Endothelial cell of umbilical vein (primary cell): Measurements from ENCODE around the gene TRAPPC3L. TPM values are rescaled to one million over a fixed set of nuclear protein-coding genes. Genes with fewer than 3 reads are reported as not detected.

Source experiments
- BruUV-seq: library from RNA; stranded (reverse); fragments of 400-500 nt; replicated peaks from 2 replicates; lab custom pipeline; 2021; lab: Mats Ljungman, UMichigan
- CTCF ChIA-PET: fragments of 300-600, 350-600 bp; sonication (Branson Sonifier 250); formaldehyde crosslinking; loops from one replicate; lab custom pipeline; 2021; ENCODE audit warnings: antibody characterized with exemption, inconsistent platforms; lab: Charles Lee
- POLR2A ChIA-PET: fragments of 300-600, 350-600 bp; sonication (Branson Sonifier 250); formaldehyde crosslinking; loops from one replicate; lab custom pipeline; 2021; ENCODE audit warnings: antibody characterized with exemption, inconsistent platforms; lab: Charles Lee
- DNase-seq: peaks from one replicate; pipeline ENCODE4 v3.0.0-alpha.2; 2011; ENCODE audit warnings: low read depth, low spot score
- FAIRE-seq: peaks from 2 replicates; lab custom pipeline; 2011; peaks lifted over from hg19 to GRCh38; lab: Jason Lieb, UNC
- H2AFZ ChIP-seq: 2 replicates; pipeline ENCODE4 v1.6.0; 2012; ENCODE audit warnings: low read depth, low read length, control low read depth, inconsistent platforms
- H3K27ac ChIP-seq: 2 replicates; pipeline ENCODE4 v1.5.1; 2011; ENCODE audit warnings: low read depth, mild to moderate bottlenecking, control low read depth, low read length, moderate library complexity; ENCODE audit not compliant: insufficient read depth
- H3K27me3 ChIP-seq, 2 experiments: 2 replicates each; pipeline versions ENCODE4 v1.6.0 to v1.6.1; 2011; ENCODE audit warnings: low read length in 2 of 2, mixed read lengths in 1 of 2; ENCODE audit not compliant: control insufficient read depth in 2 of 2, insufficient read depth in 2 of 2
- H3K36me3 ChIP-seq, 2 experiments: 2 replicates in 1 of 2; 3 replicates in 1 of 2; pipeline ENCODE4 v1.5.1; 2011; ENCODE audit warnings: low read length in 2 of 2, mild to moderate bottlenecking in 1 of 2, moderate library complexity in 1 of 2; ENCODE audit not compliant: control insufficient read depth in 2 of 2, insufficient read depth in 2 of 2; ENCODE audit errors: extremely low read depth in 1 of 2
- H3K4me1 ChIP-seq: 3 replicates; pipeline ENCODE4 v1.5.1; 2011; ENCODE audit warnings: mild to moderate bottlenecking, low read length; ENCODE audit not compliant: control insufficient read depth, insufficient read depth; ENCODE audit errors: extremely low read depth
- H3K4me2 ChIP-seq: 2 replicates; pipeline ENCODE4 v1.6.1; 2011; ENCODE audit warnings: low read length, control low read depth, mixed read lengths; ENCODE audit not compliant: insufficient read depth
- H3K4me3 ChIP-seq, 3 experiments: fragments of 200-600 bp in 1 of 3; sonication (generic), shearing (Covaris generic) in 1 of 3; replicated peaks in 1 of 3; 2 replicates each; pipeline ENCODE4 v1.5.1; 2011 to 2016; ENCODE audit warnings: control low read depth in 3 of 3, low read length in 3 of 3, mild to moderate bottlenecking in 2 of 3, inconsistent platforms in 1 of 3, low read depth in 1 of 3, moderate library complexity in 1 of 3; ENCODE audit not compliant: insufficient read depth in 1 of 3
- H3K79me2 ChIP-seq: 2 replicates; pipeline ENCODE4 v1.6.0; 2012; ENCODE audit warnings: low read length, inconsistent platforms; ENCODE audit not compliant: control insufficient read depth, insufficient read depth
- H3K9ac ChIP-seq: replicated peaks from 2 replicates; pipeline ENCODE3; 2011; ENCODE audit warnings: low read length, control low read depth; ENCODE audit not compliant: insufficient read depth; ENCODE audit errors: extremely low read depth
- H3K9me1 ChIP-seq: replicated peaks from 3 replicates; pipeline ENCODE4 v1.6.0; 2011; ENCODE audit warnings: mild to moderate bottlenecking, low read length; ENCODE audit not compliant: control insufficient read depth, insufficient read depth; ENCODE audit errors: extremely low read depth
- H3K9me3 ChIP-seq: replicated peaks from 2 replicates; pipeline ENCODE4 v1.5.1; 2012; ENCODE audit warnings: low read length, inconsistent platforms; ENCODE audit not compliant: control insufficient read depth, insufficient read depth
- H4K20me1 ChIP-seq: replicated peaks from 2 replicates; pipeline ENCODE3; 2011; ENCODE audit warnings: mild to moderate bottlenecking, low read length; ENCODE audit not compliant: control insufficient read depth, insufficient read depth; ENCODE audit errors: extremely low read depth
- CTCF ChIP-seq, 2 donors: IDR thresholded peaks; 1 replicate in 1 of 2; 2 replicates in 1 of 2; pipeline ENCODE4 v1.5.1; 2011; ENCODE audit warnings: low read length in 2 of 2, mild to moderate bottlenecking in 2 of 2, moderate library complexity in 2 of 2, control low read depth in 1 of 2, inconsistent platforms in 1 of 2, low read depth in 1 of 2; ENCODE audit not compliant: insufficient read depth in 1 of 2; ENCODE audit errors: extremely low read depth in 1 of 2
- EZH2 ChIP-seq: IDR thresholded peaks from 2 replicates; pipeline ENCODE4 v1.6.1; 2012; ENCODE audit warnings: borderline replicate concordance, low read depth, mild to moderate bottlenecking, moderate library complexity, low read length, inconsistent platforms; ENCODE audit not compliant: severe bottlenecking
- FOS ChIP-seq: IDR thresholded peaks from 2 replicates; pipeline ENCODE4 v1.6.1; 2011; ENCODE audit warnings: mild to moderate bottlenecking, low read length, moderate library complexity, borderline replicate concordance; ENCODE audit not compliant: insufficient read depth
- GATA2 ChIP-seq: IDR thresholded peaks from 2 replicates; pipeline ENCODE4 v1.7.0; 2011; ENCODE audit warnings: low read depth, mild to moderate bottlenecking, moderate library complexity, mixed read lengths, low read length; ENCODE audit not compliant: insufficient read length, insufficient read depth
- JUN ChIP-seq: IDR thresholded peaks from 2 replicates; pipeline ENCODE4 v1.6.1; 2011; ENCODE audit warnings: borderline replicate concordance, low read depth; ENCODE audit not compliant: insufficient read length, insufficient read depth
- MAX ChIP-seq: IDR thresholded peaks from 2 replicates; pipeline ENCODE4 v1.6.1; 2011; ENCODE audit not compliant: insufficient read depth, insufficient read length
- MYC ChIP-seq: IDR thresholded peaks from one replicate; pipeline ENCODE4 v1.6.1; 2011; ENCODE audit warnings: mild to moderate bottlenecking, low read depth, low read length
- POLR2A ChIP-seq: IDR thresholded peaks from 2 replicates; pipeline ENCODE4 v1.6.1; 2012; ENCODE audit warnings: low read depth, mild to moderate bottlenecking, control low read depth, low read length
- POLR2AphosphoS5 ChIP-seq: IDR thresholded peaks from 2 replicates; pipeline ENCODE4 v1.6.1; 2012; ENCODE audit warnings: low read depth, mild to moderate bottlenecking, control low read depth, low read length, moderate library complexity; ENCODE audit not compliant: insufficient read depth
- dilution Hi-C: fragments of 300-500 bp; cut with MboI; formaldehyde crosslinking; loops from one replicate; pipeline ENCODE4 v1.15.0; 2019; ENCODE audit warnings: low sequenced_read_pairs; ENCODE audit not compliant: extremely low pct_ligation_motif_present
- intact Hi-C: fragments of 100-400 bp; cut with micrococcal nuclease; formaldehyde crosslinking; loops from one replicate; pipeline ENCODE4 v1.10.0; 2022
- polyA plus RNA-seq, 4 experiments: library from polyadenylated mRNA; depleted of rRNA in 3 of 4; stranded (reverse) in 3 of 4; unstranded in 1 of 4; fragments of >200 nt; gene quantifications; 2 replicates each; pipeline versions ENCODE4 v1.2.1 to v1.2.3, GENCODE V29; 2011 to 2012; ENCODE audit warnings: missing spikeins in 1 of 4
- total RNA-seq: library from RNA; stranded (reverse); gene quantifications from 2 replicates; pipeline ENCODE4 v1.2.3, GENCODE V29; 2021

Gene TRAPPC3L
- total and polyA plus RNA-seq, 2 donors (not counting 3 experiments of a cell fraction or from before 2014, with no cell fraction given): 0.38 TPM; not detected in 1

GRCh38 chr6:116529466-116530290 lies 15.8 kb downstream of the TRAPPC3L start:
- dilution Hi-C loops: no loop called here
- no peak overlapping the region for H3K4me2 ChIP-seq

More at GRCh38 chr6:116529466-116530290, 15.8 kb downstream of the TRAPPC3L start:
- Histone ChIP-seq H2AFZ (no peak overlapping the region), H3K9me3 (no peaks in the 10 kb centered on the region), H3K27me3 (peaks cover 0 to 2% of the 10 kb centered on the region in 2 experiments), H3K27ac (no peak overlapping the region), H3K79me2 (no peaks in the 10 kb centered on the region), H3K9ac (no peak overlapping the region), H3K4me3 (no peak overlapping the region), H3K36me3 (no peaks in the 10 kb centered on the region), H3K9me1 (no peaks in the 10 kb centered on the region), H3K4me1 (peaks cover 16% of the 10 kb centered on the region), H4K20me1 (no peaks in the 10 kb centered on the region)
- intact Hi-C loops: no loop called here
- ChIA-PET POLR2A (interaction anchor here (0.7 kb wide), 1 partner anchor 239 kb away, joined by 3 read pairs; no protein-coding TSS in a partner anchor), CTCF (interaction anchor here (1.2 to 1.9 kb wide), 8 partner anchors 18 to 312 kb away, joined by 3 to 16 read pairs (median 10); partner anchors contain the start of gene CALHM5)
- TF ChIP-seq MAX (no peak), POLR2AphosphoS5 (no peak), JUN (no peak), MYC (no peak), GATA2 (no peak), CTCF (IDR thresholded peaks at IDR 0.05; ENCODE audit: extremely low read depth in 1 of 2, insufficient read depth in 1 of 2, low read depth in 1 of 2, low read length in 2 of 2) (no peak), FOS (no peak), EZH2 (no peak), POLR2A (no peak)
- no peak for FAIRE-seq
- no peak for DNase-seq
- no TSS peak for BruUV-seq
